GM12878 (cell line): ENCODE results near the gene C1orf115. TPM values are rescaled to one million over a fixed set of nuclear protein-coding genes. Genes with fewer than 3 reads are reported as not detected.

Experiments
- ATAC-seq: fragments of 200-7000 bp; cut with Tn5 transposase; 3 replicates; pipeline ENCODE4 v1.9.1; 2020; ENCODE audit warnings: mild to moderate bottlenecking, moderate library complexity
- BruUV-seq: library from RNA; stranded (reverse); fragments of 400-500 nt; replicated peaks from 2 replicates; lab custom pipeline; 2021; lab: Mats Ljungman, UMichigan
- CTCF ChIA-PET: fragments of 300-600 bp; sonication (Branson Sonifier 250); formaldehyde crosslinking; extraction: SDS; loops from one replicate; lab custom pipeline; 2021; ENCODE audit warnings: inconsistent platforms; lab: Yijun Ruan, JAX
- POLR2A ChIA-PET: fragments of 350-600 bp; formaldehyde crosslinking; extraction: SDS; loops from one replicate; lab custom pipeline; 2021; ENCODE audit warnings: inconsistent platforms; lab: Charles Lee
- RAD21 ChIA-PET: fragments of 300-600 bp; sonication (Branson Sonifier 250); formaldehyde crosslinking; loops from one replicate; lab custom pipeline; 2023; ENCODE audit warnings: antibody characterized with exemption; ENCODE audit not compliant: unreplicated experiment; lab: Charles Lee
- SMC1A ChIA-PET: fragments of 300-600 bp; sonication (Branson Sonifier 250); formaldehyde crosslinking; loops from one replicate; lab custom pipeline; 2023; ENCODE audit not compliant: unreplicated experiment, uncharacterized antibody; lab: Charles Lee
- DNase-seq: peaks from one replicate; pipeline ENCODE4 v3.0.0-alpha.2; 2011; ENCODE audit warnings: low read depth, low spot score
- FAIRE-seq: peaks from 3 replicates; lab custom pipeline; 2011; peaks lifted over from hg19 to GRCh38; lab: Jason Lieb, UNC
- H2AFZ ChIP-seq: 2 replicates; pipeline ENCODE4 v1.6.0; 2011; ENCODE audit warnings: low read depth, low read length, control low read depth; ENCODE audit not compliant: control insufficient read depth
- H3K27ac ChIP-seq: 2 replicates; pipeline ENCODE4 v1.5.1; 2011; ENCODE audit warnings: control low read depth; ENCODE audit not compliant: control insufficient read depth, insufficient read depth
- H3K27me3 ChIP-seq, 2 experiments: replicated peaks in 1 of 2; 2 replicates each; pipeline versions ENCODE4 v1.6.0 to v1.6.1; 2011; ENCODE audit warnings: low read length in 1 of 2; ENCODE audit not compliant: control insufficient read depth in 2 of 2, insufficient read depth in 2 of 2
- H3K36me3 ChIP-seq, 2 experiments: 2 replicates each; pipeline ENCODE4 v1.5.1; 2011; ENCODE audit warnings: low read length in 1 of 2; ENCODE audit not compliant: control insufficient read depth in 2 of 2, insufficient read depth in 2 of 2
- H3K4me1 ChIP-seq: 2 replicates; pipeline ENCODE4 v1.6.1; 2011; ENCODE audit warnings: mild to moderate bottlenecking, low read length, moderate library complexity, mixed read lengths; ENCODE audit not compliant: control insufficient read depth, insufficient read depth
- H3K4me2 ChIP-seq: 2 replicates; pipeline ENCODE4 v1.6.0; 2011; ENCODE audit warnings: control low read depth; ENCODE audit not compliant: control insufficient read depth, insufficient read depth
- H3K4me3 ChIP-seq: fragments of 200-600 bp; sonication (generic); 2 replicates; pipeline ENCODE4 v1.5.1; 2016
- H3K79me2 ChIP-seq: 2 replicates; pipeline ENCODE4 v1.6.0; 2011; ENCODE audit warnings: low read length; ENCODE audit not compliant: control insufficient read depth, insufficient read depth
- H3K9ac ChIP-seq: 2 replicates; pipeline ENCODE4 v1.8.0; 2011; ENCODE audit warnings: low read length, control low read depth, mixed read lengths; ENCODE audit not compliant: control insufficient read depth, insufficient read depth
- H3K9me3 ChIP-seq: replicated peaks from 3 replicates; pipeline ENCODE4 v1.5.1; 2011; ENCODE audit warnings: mild to moderate bottlenecking, low read length; ENCODE audit not compliant: control insufficient read depth, insufficient read depth
- H4K20me1 ChIP-seq: 2 replicates; pipeline ENCODE4 v1.6.0; 2011; ENCODE audit not compliant: control insufficient read depth, insufficient read depth
- CEBPB ChIP-seq, 2 experiments: fragments of 150-350 bp in 1 of 2; IDR thresholded peaks; 2 replicates each; pipeline ENCODE4 v1.6.1; 2012 to 2014; ENCODE audit warnings: low read depth in 2 of 2, low read length in 2 of 2, borderline replicate concordance in 1 of 2, inconsistent platforms in 1 of 2
- KAT2A ChIP-seq: conservative IDR thresholded peaks from 2 replicates; pipeline ENCODE4 v1.6.1; 2011; ENCODE audit warnings: low read depth, low read length; ENCODE audit not compliant: control insufficient read depth
- MEF2B ChIP-seq: fragments of 450-650 bp; IDR thresholded peaks from 2 replicates; pipeline ENCODE4 v1.6.1; 2018; ENCODE audit warnings: mild to moderate bottlenecking, moderate library complexity; ENCODE audit not compliant: partially characterized antibody, poor library complexity, severe bottlenecking
- NR2C2 ChIP-seq: IDR thresholded peaks from 2 replicates; pipeline ENCODE4 v1.6.1; 2011; ENCODE audit warnings: borderline replicate concordance, low read depth; ENCODE audit not compliant: control insufficient read depth, insufficient read length
- POLR2A ChIP-seq: IDR thresholded peaks from 2 replicates; pipeline ENCODE4 v1.6.1; 2011; ENCODE audit warnings: low read depth, mild to moderate bottlenecking, low read length
- WGBS: methylation state at CpG from one replicate; pipeline ENCODE4 v1.1.6; 2016; ENCODE audit warnings: low lambda C conversion rate; ENCODE audit not compliant: insufficient replicate concordance, insufficient coverage; ENCODE audit errors: missing lambda C conversion rate; 5-methylcytosine and 5-hydroxymethylcytosine counted together
- in situ Hi-C: fragments of 300-500 bp; cut with MboI; formaldehyde crosslinking; loops from 9 replicates; pipeline ENCODE4 v1.14.3; 2018; ENCODE audit warnings: mixed read lengths
- intact Hi-C: fragments of 100-400 bp; cut with micrococcal nuclease; formaldehyde crosslinking; loops from one replicate; pipeline ENCODE4 v1.14.2; 2022; ENCODE audit not compliant: unreplicated experiment
- polyA plus RNA-seq, 11 experiments: library from polyadenylated mRNA; depleted of rRNA in 4 of 11; unstranded in 6 of 11; stranded (reverse) in 5 of 11; fragments of >200 nt; fragmentation: Nextera tagmentation in 4 of 11; fragmentation: Illumina TruSeq in 1 of 11; extraction: Ambion mirVana in 4 of 11; extraction: Trizol in 1 of 11; gene quantifications; 1 replicate in 1 of 11; 2 replicates in 10 of 11; pipeline versions ENCODE4 v1.2.1 to v1.2.3, GENCODE V29; 2011 to 2016; ENCODE audit warnings: inconsistent platforms in 2 of 11, missing spikeins in 2 of 11, low read depth in 1 of 11
- total RNA-seq, 4 experiments: library from RNA; depleted of rRNA in 3 of 4; stranded (reverse); fragments of >200 nt in 3 of 4; fragmentation: Illumina TruSeq in 1 of 4; extraction: Trizol in 1 of 4; gene quantifications; 2 replicates each; pipeline versions ENCODE4 v1.2.1 to v1.2.3, GENCODE V29; 2013 to 2021
- TF ChIP-seq, protein P1 (sequence below): IDR thresholded peaks from 2 replicates; pipeline ENCODE4 v1.6.1; 2012; ENCODE audit warnings: improper control_type of control experiment, low read depth, low read length; ENCODE audit not compliant: insufficient replicate concordance
- TF ChIP-seq, protein P2 (sequence below): IDR thresholded peaks from 2 replicates; pipeline ENCODE4 v1.6.1; 2011; ENCODE audit warnings: mild to moderate bottlenecking, low read depth, low read length, moderate library complexity; ENCODE audit not compliant: insufficient replicate concordance
- TF ChIP-seq, protein P3 (sequence below): fragments of 450-650 bp; IDR thresholded peaks from 2 replicates; pipeline ENCODE4 v1.6.1; 2018; ENCODE audit warnings: borderline replicate concordance, mild to moderate bottlenecking; ENCODE audit not compliant: partially characterized antibody

Gene C1orf115
- total and polyA plus RNA-seq, 10 of the 15 experiments (the other 5 are each of a cell fraction or from before 2014, with no cell fraction given), result 0.52 to 5.0 (median 4.1) TPM

DNA sequence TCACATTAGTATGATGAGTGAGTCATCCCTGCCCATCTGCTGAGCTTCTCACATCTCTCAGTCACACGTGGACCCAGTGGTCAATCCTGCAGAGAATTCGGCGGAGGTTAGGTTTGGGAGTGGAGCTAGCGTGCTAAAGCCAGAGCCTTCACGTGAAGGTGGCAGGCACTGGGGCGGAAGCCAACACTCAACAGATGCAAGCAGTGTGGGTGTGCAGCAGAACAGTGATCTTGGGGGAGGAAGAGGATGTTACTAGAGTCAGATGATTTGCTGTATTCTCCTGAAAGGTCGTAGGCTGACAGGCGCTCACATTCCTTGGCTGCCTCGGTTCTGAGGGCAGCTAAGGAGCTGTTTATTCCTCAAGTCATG lies 6.7 kb downstream of the C1orf115 start:
- Histone ChIP-seq H3K4me1 (no peaks in the 10 kb centered on the region), H3K27ac (no peak overlapping the region), H3K4me2 (no peak overlapping the region), H3K36me3 (no peaks in the 10 kb centered on the region), H4K20me1 (no peaks in the 10 kb centered on the region), H2AFZ (no peak overlapping the region), H3K9ac (no peak overlapping the region), H3K4me3 (no peak overlapping the region), H3K9me3 (no peaks in the 10 kb centered on the region), H3K27me3 (no peaks in the 10 kb centered on the region), H3K79me2 (no peaks in the 10 kb centered on the region)
- ChIA-PET SMC1A (no interaction called here), POLR2A (no interaction called here), RAD21 (interaction anchor here (0.6 kb wide), 1 partner anchor 13 kb away, joined by 5 read pairs; no protein-coding TSS in a partner anchor), CTCF (interaction anchor here (1.2 to 1.4 kb wide), 2 partner anchors 32 to 37 kb away, joined by 3 to 4 read pairs; no protein-coding TSS in a partner anchor)
- WGBS, result 58% methylated on average over 9 of the region's 9 CpGs
- DNase-seq (no peak), FAIRE-seq (no peak), ATAC-seq (no peak)
- no TSS peak for BruUV-seq
- TF ChIP-seq MEF2B (no peak), CEBPB (IDR thresholded peaks at IDR 0.05; ENCODE audit: borderline replicate concordance in 1 of 2, low read depth in 2 of 2, low read length in 2 of 2) (no peak), POLR2A (no peak), NR2C2 (no peak), KAT2A (no peak)
- TF ChIP-seq, protein P1, sequence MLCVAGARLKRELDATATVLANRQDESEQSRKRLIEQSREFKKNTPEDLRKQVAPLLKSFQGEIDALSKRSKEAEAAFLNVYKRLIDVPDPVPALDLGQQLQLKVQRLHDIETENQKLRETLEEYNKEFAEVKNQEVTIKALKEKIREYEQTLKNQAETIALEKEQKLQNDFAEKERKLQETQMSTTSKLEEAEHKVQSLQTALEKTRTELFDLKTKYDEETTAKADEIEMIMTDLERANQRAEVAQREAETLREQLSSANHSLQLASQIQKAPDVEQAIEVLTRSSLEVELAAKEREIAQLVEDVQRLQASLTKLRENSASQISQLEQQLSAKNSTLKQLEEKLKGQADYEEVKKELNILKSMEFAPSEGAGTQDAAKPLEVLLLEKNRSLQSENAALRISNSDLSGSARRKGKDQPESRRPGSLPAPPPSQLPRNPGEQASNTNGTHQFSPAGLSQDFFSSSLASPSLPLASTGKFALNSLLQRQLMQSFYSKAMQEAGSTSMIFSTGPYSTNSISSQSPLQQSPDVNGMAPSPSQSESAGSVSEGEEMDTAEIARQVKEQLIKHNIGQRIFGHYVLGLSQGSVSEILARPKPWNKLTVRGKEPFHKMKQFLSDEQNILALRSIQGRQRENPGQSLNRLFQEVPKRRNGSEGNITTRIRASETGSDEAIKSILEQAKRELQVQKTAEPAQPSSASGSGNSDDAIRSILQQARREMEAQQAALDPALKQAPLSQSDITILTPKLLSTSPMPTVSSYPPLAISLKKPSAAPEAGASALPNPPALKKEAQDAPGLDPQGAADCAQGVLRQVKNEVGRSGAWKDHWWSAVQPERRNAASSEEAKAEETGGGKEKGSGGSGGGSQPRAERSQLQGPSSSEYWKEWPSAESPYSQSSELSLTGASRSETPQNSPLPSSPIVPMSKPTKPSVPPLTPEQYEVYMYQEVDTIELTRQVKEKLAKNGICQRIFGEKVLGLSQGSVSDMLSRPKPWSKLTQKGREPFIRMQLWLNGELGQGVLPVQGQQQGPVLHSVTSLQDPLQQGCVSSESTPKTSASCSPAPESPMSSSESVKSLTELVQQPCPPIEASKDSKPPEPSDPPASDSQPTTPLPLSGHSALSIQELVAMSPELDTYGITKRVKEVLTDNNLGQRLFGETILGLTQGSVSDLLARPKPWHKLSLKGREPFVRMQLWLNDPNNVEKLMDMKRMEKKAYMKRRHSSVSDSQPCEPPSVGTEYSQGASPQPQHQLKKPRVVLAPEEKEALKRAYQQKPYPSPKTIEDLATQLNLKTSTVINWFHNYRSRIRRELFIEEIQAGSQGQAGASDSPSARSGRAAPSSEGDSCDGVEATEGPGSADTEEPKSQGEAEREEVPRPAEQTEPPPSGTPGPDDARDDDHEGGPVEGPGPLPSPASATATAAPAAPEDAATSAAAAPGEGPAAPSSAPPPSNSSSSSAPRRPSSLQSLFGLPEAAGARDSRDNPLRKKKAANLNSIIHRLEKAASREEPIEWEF, result no peak
- TF ChIP-seq, protein P2, sequence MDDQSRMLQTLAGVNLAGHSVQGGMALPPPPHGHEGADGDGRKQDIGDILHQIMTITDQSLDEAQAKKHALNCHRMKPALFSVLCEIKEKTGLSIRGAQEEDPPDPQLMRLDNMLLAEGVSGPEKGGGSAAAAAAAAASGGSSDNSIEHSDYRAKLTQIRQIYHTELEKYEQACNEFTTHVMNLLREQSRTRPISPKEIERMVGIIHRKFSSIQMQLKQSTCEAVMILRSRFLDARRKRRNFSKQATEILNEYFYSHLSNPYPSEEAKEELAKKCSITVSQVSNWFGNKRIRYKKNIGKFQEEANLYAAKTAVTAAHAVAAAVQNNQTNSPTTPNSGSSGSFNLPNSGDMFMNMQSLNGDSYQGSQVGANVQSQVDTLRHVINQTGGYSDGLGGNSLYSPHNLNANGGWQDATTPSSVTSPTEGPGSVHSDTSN, result no peak
- TF ChIP-seq, protein P3, sequence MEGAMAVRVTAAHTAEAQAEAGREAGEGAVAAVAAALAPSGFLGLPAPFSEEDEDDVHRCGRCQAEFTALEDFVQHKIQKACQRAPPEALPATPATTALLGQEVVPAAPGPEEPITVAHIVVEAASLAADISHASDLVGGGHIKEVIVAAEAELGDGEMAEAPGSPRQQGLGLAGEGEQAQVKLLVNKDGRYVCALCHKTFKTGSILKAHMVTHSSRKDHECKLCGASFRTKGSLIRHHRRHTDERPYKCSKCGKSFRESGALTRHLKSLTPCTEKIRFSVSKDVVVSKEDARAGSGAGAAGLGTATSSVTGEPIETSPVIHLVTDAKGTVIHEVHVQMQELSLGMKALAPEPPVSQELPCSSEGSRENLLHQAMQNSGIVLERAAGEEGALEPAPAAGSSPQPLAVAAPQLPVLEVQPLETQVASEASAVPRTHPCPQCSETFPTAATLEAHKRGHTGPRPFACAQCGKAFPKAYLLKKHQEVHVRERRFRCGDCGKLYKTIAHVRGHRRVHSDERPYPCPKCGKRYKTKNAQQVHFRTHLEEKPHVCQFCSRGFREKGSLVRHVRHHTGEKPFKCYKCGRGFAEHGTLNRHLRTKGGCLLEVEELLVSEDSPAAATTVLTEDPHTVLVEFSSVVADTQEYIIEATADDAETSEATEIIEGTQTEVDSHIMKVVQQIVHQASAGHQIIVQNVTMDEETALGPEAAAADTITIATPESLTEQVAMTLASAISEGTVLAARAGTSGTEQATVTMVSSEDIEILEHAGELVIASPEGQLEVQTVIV, result no peak
- intact Hi-C loops, result no loop called here
- in situ Hi-C loops, result no loop called here
